GM19328 (cell line): ENCODE measurements around the gene KLHL13.

Source experiments
- ATAC-seq: cut with Tn5 transposase; IDR thresholded peaks from one replicate; pipeline ENCODE4 v1.9.1; 2021; ENCODE audit warnings: mild to moderate bottlenecking, moderate library complexity; ENCODE audit not compliant: unreplicated experiment

Gene KLHL13

GRCh38 chrX:117871796-117872195 is 244.8 kb downstream of the KLHL13 start:
- no peak for ATAC-seq

- no peak for ATAC-seq
Observed at GRCh38 chrX:117860517-117860916, 256.1 kb downstream of the KLHL13 start.

- ATAC-seq: no peak
Observed at GRCh38 chrX:117854806-117855205, 261.8 kb downstream of the KLHL13 start.

DNA sequence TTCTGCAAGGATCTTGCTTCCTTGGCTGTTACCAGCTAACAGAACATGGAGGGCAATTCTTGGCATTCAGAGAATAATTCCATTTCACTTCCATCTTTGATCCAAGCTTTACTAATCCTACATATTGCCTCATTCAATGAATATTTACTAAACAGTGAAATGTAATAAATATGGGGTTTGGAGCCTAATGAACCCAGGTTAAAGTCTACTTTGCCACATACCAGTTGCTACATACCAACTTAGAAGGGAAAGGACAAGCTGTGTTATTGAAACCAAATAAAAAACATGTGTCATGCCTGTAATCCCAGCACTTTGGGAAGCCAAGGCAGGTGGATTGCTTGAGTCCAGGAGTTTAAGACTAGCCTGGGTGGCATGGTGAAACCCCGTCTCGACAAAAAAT is 265.6 kb downstream of the KLHL13 start:
- no peak for ATAC-seq
